Measurements from ENCODE around the gene CACNA1I. TPM values are rescaled to one million over a fixed set of nuclear protein-coding genes. Genes with fewer than 3 reads are reported as not detected.

The CACNA1I gene
- total RNA-seq, 1 donor from 2014 or later: 0.06 TPM

- H3K4me3 ChIP-seq (ENCODE audit: low read depth, low read length): no peak overlapping the region
- DNase-seq (ENCODE audit: low read depth): no peak
- TF ChIP-seq CTCF (conservative IDR thresholded peaks at IDR 0.05; ENCODE audit: low read depth, low read length): no peak
Observed at GRCh38 chr22:39655831-39656230, 85.3 kb downstream of the CACNA1I start.

GRCh38 chr22:39656495-39657490 is 86.2 kb downstream of the CACNA1I start:
- no peak for DNase-seq (ENCODE audit: low read depth)
- no peak overlapping the region for H3K4me3 ChIP-seq (ENCODE audit: low read depth, low read length)
- TF ChIP-seq CTCF (conservative IDR thresholded peaks at IDR 0.05; ENCODE audit: low read depth, low read length): no peak

GRCh38 chr22:39658367-39658766 is 87.8 kb downstream of the CACNA1I start:
- no peak for TF ChIP-seq CTCF (conservative IDR thresholded peaks at IDR 0.05; ENCODE audit: low read depth, low read length)
- no peak overlapping the region for H3K4me3 ChIP-seq (ENCODE audit: low read depth, low read length)
- no peak for DNase-seq (ENCODE audit: low read depth)

GRCh38 chr22:39658806-39659463 is 88.4 kb downstream of the CACNA1I start:
- no peak overlapping the region for H3K4me3 ChIP-seq (ENCODE audit: low read depth, low read length)
- DNase-seq (ENCODE audit: low read depth): no peak
- TF ChIP-seq CTCF (conservative IDR thresholded peaks at IDR 0.05; ENCODE audit: low read depth, low read length): no peak

- no peak overlapping the region for H3K4me3 ChIP-seq (ENCODE audit: low read depth, low read length)
- TF ChIP-seq CTCF (conservative IDR thresholded peaks at IDR 0.05; ENCODE audit: low read depth, low read length): no peak
- no peak for DNase-seq (ENCODE audit: low read depth)
Observed at GRCh38 chr22:39661501-39661841, 90.9 kb downstream of the CACNA1I start.

GRCh38 chr22:39661842-39662685 is 91.5 kb downstream of the CACNA1I start:
- no peak for DNase-seq (ENCODE audit: low read depth)
- no peak for TF ChIP-seq CTCF (conservative IDR thresholded peaks at IDR 0.05; ENCODE audit: low read depth, low read length)
- H3K4me3 ChIP-seq (ENCODE audit: low read depth, low read length): no peak overlapping the region
